ENCODE measurements around the gene MYOM1.
"Not testable (repeated sequence)": the region's sequence is repeated elsewhere in the genome, so short reads cannot be mapped to it uniquely, and the experiment has no call there.

Gene MYOM1

DNA sequence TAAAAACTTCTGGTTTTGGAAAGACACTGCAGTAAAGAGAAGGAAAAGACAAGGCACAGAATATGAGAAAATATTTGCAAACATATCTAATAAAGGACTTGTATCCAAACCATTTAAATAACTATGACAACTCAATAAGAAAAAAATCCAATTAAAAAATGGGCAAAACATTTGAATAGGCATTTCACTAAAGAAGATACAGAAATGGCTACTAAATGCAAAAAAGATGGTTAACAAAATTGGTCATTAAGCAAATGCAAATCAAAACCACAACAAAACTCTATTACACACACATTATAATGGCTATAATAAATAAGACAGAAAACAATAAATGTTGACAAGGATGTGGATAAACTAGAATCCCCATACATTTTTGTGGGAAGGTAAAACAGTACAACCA is 14.5 kb downstream of the MYOM1 start:
- ChIA-PET POLR2A (ENCODE audit: low non-redundant PET) (no interaction called here), CTCF (no interaction called here)
- no peak for DNase-seq (ENCODE audit: low spot score)
- TF ChIP-seq, protein P1, sequence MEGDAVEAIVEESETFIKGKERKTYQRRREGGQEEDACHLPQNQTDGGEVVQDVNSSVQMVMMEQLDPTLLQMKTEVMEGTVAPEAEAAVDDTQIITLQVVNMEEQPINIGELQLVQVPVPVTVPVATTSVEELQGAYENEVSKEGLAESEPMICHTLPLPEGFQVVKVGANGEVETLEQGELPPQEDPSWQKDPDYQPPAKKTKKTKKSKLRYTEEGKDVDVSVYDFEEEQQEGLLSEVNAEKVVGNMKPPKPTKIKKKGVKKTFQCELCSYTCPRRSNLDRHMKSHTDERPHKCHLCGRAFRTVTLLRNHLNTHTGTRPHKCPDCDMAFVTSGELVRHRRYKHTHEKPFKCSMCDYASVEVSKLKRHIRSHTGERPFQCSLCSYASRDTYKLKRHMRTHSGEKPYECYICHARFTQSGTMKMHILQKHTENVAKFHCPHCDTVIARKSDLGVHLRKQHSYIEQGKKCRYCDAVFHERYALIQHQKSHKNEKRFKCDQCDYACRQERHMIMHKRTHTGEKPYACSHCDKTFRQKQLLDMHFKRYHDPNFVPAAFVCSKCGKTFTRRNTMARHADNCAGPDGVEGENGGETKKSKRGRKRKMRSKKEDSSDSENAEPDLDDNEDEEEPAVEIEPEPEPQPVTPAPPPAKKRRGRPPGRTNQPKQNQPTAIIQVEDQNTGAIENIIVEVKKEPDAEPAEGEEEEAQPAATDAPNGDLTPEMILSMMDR (conservative IDR thresholded peaks at IDR 0.05; ENCODE audit: low read depth): no peak
- H3K27ac ChIP-seq: no peak overlapping the region

DNA sequence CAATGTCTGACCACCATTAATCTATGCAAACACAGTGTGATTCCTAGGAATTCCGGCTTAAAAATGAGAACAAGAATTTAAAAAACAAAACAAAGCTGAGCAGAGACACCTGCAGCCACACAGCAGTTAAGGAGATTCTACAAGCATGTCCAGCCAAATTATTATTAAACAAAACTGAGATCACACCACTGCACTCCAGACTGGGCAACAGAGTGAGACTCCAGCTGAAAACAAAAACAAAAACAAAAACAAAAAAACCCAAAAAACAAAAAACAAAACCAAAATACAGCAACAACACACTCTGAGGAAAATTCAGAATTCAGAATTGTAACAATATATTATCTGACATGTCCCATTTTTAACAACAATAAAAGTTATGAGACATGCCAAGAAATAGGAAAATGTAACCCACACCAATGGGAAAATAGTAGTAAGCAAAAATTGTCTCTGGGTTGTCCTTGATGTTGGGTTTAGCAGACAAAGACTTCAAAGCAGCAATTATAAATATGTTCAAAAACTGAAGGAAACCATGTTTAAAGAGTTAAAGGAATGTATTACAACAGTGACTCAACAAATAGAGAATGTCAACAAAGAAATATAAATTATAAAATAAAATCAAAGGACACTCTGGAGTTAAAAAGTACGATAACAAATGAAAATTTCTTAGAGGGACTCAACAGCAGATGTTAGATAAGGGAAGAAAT is 19.7 kb downstream of the MYOM1 start:
- CTCF ChIA-PET: interaction anchor here (1.6 kb wide), 1 partner anchor 49 kb away, joined by 9 read pairs; no protein-coding TSS in a partner anchor

DNA sequence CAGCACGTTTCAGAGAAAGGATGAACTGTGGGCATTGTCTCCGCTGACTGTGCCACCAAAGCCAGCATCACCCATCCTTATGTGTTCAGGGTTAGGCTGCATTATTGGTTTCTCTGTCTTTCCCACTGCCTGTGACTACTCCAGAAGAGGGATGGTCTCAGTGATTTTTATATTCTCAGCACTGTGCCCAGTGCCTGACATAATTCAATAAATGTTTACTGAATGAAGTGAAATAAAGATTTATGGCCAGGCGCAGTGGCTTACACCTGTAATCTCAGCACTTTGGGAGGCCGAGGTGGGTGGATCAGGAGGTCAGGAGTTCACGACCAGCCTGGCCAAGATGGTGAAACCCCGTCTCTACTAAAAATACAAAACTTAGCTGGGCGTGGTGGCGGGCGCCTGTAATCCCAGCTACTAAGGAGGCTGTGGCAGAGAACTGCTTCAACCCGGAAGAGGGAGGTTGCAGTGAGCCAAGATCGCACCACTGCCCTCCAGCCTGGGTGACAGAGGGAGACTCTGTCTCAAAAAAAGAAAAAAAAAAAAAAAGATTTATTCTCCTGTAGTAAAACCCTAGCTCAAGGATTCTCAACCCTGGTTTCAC is 21.4 kb downstream of the MYOM1 start:
- CTCF ChIA-PET: interaction anchor here (0.6 kb wide), 1 partner anchor 249 kb away, joined by 4 read pairs; no protein-coding TSS in a partner anchor
- POLR2A ChIA-PET (ENCODE audit: low non-redundant PET); H3K27ac ChIP-seq; DNase-seq (ENCODE audit: low spot score): not testable (repeated sequence)

More for the DNA sequence above, 19.7 kb downstream of the MYOM1 start:
- DNase-seq (ENCODE audit: low spot score): no peak
- POLR2A ChIA-PET (ENCODE audit: low non-redundant PET): no interaction called here
- no peak overlapping the region for H3K27ac ChIP-seq
- TF ChIP-seq, protein P1 (conservative IDR thresholded peaks at IDR 0.05; ENCODE audit: low read depth): no peak

DNA sequence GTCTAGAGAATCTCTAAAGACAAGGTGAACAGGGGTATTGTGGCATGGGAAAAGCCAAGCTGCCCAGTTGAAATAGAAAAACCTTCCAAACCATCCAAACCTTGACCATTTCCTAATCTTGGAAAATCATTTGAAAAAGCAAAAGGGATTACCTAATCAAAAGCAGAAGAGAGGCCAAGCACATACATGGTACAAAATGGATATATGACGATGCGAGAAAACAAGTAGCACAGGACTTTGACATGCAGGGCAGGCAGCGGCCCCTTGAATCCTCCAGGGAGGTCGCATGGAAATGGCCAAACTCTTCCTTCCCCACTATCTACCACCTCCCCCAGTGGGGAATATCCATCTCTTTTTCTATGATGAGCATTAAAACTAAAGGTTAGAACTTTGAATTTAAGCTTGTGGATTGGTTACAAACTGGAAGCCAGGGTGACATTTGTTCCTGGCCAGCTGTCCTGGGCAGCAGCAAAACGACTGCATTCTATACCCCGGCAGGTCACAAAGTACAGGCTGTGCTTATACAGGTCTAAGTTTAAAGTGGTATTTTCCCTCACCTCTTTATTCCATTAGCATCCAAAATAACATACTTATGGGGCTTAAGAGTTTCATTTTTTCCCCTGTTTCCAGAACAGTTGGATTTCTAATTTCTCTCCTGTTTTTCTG is 24.7 kb downstream of the MYOM1 start:
- ChIA-PET CTCF (interaction anchor here (0.7 kb wide), 1 partner anchor 528 kb away, joined by 5 read pairs; no protein-coding TSS in a partner anchor), POLR2A (ENCODE audit: low non-redundant PET) (no interaction called here)
- no peak overlapping the region for H3K27ac ChIP-seq
- TF ChIP-seq, protein P1 (conservative IDR thresholded peaks at IDR 0.05; ENCODE audit: low read depth): no peak
- DNase-seq (ENCODE audit: low spot score): no peak

DNA sequence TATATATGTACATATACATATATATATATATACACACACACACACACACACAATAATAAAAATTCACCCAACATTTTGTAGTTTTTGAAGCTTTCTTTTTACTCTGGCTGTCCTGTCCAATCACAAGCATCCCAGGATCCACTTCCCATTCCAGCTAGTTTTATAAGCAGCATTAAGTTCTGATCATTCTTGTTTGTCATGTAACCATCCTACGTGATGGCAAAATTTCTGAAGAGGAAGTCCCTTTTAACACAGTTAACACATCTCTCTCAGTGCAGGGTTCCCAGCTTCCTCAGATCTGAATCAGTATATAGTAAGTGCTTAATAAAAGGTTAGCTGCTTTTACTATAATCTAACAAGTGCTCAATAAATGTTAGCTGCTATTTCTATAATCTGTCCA is 26.4 kb downstream of the MYOM1 start:
- ChIA-PET POLR2A (ENCODE audit: low non-redundant PET) (no interaction called here), CTCF (interaction anchor here (0.6 to 1.2 kb wide), 2 partner anchors 183 to 260 kb away, joined by 3 to 4 read pairs; no protein-coding TSS in a partner anchor)
- no peak overlapping the region for H3K27ac ChIP-seq
- no peak for DNase-seq (ENCODE audit: low spot score)
- TF ChIP-seq, protein P1 (conservative IDR thresholded peaks at IDR 0.05; ENCODE audit: low read depth): no peak

DNA sequence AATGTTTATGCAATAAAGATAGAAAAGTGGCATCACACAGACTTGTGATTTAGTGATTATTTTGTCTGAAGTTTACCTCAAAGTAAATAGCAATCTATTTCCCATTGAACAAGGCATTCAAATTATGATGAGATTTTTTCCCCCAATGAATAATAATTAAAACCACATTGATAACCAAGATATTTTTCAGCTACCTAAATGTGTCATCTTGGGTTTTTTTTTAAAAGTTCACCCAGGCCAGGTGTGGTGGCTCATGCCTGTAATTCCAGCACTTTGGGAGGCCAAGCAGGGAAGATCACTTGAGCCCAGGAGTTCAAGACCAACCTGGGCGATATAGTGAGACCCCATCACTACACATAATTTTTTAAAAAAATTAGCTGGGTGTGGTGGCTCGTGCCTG is 27.0 kb downstream of the MYOM1 start:
- H3K27ac ChIP-seq: no peak overlapping the region
- ChIA-PET POLR2A (ENCODE audit: low non-redundant PET) (no interaction called here), CTCF (interaction anchor here (0.6 to 1.2 kb wide), 2 partner anchors 183 to 260 kb away, joined by 3 to 4 read pairs; no protein-coding TSS in a partner anchor)
- TF ChIP-seq, protein P1 (conservative IDR thresholded peaks at IDR 0.05; ENCODE audit: low read depth): no peak
- DNase-seq (ENCODE audit: low spot score): no peak

All from RWPE1 (cell line).